GM03348 (cell line): ENCODE results near the gene ABO.
"Not testable (repeated sequence)": the region's sequence is repeated elsewhere in the genome, so short reads cannot be mapped to it uniquely, and the experiment has no call there.

Source experiments
- DNase-seq: peaks from one replicate; pipeline ENCODE4 v3.0.0; 2012; ENCODE audit warnings: low spot score

Gene ABO

GRCh38 chr9:133275105-133276000 is at the start of gene ABO:
Gene ABO (minus strand): TSS chr9:133275201.
- DNase-seq: no peak

DNA sequence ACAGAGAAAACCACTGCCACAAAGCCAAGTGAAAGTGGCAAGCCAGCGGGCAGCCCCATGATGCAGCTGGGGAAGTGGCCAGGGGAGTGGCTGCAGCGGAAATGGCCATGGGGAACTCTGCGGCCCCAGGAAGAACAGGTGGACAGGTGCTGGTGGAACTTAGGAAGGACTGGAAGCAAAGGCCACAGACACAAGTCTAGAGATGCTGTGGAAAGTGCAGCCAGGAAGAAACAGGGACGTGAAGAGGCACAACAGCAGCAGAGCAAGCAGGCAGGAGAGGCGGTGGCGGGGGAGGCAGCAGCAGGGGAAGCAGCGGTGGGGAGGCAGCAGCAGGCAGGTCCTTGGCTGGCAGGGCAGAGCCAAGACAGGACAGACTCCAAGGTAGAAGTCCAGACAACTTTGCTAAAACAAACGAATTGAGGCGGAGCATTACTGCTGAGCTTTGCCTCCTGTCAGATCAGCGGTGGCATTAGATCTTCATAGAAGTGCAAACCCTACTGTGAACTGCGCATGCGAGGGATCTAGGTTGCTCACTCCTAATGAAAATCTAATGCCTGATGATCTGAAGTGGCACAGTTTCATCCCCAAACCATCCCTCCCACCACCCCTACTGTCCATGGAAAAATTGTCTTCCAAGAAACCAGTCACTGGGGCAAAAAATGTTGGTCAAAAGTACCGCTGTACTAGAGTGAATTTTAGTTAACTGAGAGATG is 49.1 kb upstream of the ABO start:
- DNase-seq: no peak

DNA sequence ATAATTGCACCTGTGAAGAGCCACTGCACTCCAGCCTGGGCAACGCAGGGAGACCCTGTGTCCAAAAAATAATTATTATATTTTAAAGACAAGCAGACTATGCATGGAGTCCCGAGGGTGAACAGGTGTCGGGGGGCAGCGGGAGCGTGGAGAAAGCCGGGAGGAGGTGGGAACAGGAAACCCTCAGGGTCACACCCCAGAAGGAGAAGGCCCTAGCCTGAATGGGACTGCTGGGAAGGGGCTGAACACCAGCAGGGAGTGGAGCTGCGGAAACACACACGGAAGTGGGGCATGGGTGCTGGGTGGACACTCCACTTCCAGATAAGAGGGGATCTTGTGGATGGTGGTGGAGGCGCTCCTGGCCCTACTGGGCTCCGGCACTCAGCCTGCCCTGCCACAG is 48.2 kb upstream of the ABO start:
- no peak for DNase-seq

DNA sequence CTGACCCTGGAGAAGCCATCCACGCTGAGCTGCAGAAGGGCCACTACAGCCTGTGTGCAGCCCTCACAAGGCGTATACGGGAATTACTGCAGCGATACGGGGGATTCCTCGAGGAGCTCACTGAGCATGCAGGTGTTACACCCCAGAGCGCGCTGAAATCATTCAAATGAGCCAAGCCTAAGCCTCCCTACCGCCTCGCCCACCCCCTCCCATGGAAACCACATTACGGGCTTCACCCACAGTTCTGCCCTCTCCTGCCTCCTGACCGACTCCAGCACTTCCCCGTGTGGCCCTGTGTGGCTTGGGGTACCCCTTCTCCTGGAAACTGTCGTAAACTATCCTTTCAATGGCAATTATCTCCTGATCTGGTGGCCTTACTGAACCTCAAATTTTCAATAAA is 47.7 kb upstream of the ABO start:
- DNase-seq: no peak

DNA sequence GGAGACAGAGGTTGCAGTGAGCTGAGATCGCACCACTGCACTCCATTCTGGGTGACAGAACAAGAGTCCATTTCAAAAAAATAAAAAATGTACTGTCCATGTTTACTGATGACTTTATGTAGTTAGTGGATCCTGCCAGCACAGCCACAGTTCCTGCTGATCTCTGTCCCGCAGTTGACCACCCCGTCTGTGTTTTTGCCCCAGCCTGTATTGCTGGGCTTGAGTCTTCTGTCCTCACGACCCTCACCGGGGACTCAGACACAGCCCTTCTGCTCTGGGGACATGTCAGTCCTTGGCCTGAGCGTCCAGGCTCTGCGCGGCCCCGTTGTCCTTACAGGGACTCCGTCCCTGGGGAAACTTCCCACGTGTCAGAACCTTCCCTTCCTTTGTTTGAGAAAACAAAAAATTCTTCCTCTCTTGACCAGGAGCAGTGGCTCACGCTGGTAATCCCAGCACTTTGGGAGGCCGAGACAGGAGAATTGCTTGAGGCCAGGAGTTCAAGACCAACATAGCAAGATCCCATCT is 46.5 kb upstream of the ABO start:
- no peak for DNase-seq

DNA sequence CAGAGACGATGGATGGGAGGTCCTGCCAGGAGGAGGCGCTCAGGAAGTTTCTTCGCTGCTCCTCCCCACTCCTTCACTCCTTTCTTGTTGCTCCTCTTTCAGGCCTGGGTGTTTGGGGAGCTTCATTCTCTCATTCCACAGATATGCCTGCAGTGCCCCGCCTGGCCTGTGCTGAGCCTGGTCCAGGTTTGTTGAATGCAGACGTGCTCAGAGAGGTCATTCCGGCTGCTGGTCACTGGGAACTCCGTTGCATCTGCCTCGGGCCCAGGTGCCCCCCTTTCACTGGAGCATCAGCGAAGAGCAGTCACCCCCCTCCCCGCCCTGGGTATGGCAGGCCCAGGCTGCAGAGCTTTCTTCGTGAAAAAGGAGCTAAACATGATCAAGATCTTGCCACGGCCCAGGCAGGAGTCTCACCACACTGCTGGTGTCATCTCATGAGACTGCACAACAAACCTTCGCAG is 45.5 kb upstream of the ABO start:
- no peak for DNase-seq

DNA sequence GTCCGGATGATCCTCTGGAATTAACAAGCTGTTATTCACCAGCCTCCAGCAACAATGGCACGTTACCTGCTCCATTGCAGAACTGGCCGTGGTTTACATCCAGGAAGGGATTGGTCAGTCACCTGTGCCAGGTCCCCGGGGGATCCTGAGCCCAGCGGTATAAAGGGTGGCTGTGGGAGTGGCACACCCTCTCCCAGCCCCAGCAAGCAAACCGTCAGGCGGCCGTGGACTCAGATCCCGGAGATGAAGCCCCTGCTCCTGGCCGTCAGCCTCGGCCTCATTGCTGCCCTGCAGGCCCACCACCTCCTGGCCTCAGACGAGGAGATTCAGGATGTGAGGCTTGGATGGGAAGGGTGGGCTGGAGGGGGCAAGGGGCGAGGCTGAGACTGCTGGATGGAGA is 42.5 kb upstream of the ABO start:
- DNase-seq: not testable (repeated sequence)

DNA sequence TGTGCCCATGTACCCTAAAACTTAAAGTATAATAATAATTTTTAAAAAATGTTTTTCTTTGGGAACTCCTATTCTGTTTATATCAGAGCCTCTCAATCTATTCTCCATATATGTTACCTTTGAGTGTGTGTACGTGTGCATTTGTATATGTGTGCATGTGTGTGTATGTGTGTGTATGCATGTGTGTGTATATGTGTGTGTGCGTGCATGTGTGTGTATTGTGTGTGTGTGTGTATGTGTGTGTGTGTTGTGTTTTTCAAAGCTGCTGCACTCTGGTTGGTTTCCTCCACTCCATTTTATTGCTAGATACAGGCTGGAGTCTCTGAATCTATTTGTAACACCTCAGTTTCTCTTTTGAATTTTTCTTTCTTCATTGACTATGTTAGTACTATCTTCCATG is 41.0 kb upstream of the ABO start:
- no peak for DNase-seq

DNA sequence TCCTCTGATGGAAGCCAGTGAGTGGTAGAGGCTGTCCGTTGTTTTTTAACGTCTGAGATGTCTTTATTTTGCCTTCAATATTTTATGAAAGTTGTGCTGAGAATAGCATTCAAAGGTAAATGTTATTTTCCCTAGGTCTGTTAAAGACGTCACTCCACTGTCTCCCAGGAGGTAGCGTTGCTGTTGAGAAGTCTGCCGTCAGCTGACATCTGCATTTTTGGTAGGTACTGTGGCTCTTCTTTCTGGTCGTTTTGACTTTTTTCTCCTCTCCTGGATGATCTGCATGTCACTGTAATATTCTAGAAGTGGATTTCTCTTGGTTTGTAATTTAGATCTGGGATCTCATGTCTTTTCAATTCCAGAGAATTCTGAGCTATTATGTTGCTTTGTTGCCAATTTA is 34.6 kb upstream of the ABO start:
- no peak for DNase-seq

DNA sequence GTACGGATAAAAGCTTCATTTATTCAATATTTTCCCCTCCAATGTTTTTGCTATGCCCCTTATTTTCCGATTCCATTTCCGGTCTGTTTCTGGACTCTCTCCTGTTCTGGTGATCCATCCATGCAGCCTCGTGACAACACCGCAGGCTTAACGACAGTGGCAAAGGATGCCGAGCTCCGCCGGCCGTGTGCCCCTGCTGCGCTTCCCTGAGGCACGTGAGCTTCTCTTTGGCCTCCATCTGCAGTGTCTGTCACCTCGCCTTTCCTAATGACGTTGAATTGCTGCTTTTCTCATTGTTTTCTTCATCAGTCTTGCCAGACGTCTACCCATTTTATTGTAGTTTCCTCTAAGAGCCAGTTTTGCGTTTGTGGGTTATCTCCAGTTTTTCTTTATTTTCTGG is 32.3 kb upstream of the ABO start:
- DNase-seq: no peak

DNA sequence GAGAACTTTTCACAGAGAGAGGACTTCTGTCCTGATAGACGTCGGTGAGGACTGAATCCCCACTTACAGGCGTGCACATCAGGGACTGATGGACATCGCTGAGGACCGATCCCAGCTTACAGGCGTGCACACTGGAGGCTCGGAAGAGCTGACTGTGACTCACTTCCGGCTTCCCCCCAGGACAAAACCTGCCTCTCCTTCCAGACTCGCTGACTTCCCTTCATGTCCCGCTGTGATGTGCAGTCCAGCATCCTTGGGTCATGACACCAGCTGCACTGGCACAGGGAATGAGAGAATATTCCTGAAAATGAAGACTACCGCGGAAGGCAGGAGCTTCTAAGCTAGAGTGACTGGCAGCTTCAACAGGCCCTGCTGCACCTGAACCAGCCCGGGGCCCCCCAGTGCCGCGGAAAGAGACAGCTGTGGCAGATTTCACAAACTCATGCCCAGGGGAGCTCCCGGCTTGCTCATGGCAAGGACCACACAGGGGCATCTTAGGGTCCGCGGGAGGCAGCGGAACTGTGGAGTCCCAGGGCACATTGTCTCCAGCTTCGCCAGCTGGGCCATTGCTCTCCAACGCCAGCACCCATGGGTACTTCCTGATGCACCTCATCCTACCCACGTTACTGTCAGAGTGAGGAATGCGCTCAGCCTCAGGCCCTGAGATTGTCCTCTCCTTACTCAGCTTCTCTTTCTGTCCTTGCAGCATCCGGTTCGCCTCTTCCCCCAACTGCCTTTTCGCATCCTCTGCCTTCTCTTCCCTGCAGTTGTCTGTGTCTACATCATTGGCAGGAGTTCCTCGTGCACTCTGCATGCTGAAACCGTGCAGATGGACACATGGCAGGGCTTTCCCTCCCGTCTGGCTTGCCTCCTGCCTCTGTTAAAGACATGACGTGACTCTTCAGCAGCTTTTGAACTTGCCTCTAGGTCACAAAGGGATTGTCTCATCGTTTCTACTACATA is 31.5 kb upstream of the ABO start:
- no peak for DNase-seq

GRCh38 chr9:133305731-133306130 is 30.7 kb upstream of the ABO start:
- DNase-seq: no peak

GRCh38 chr9:133304477-133305377 is 29.7 kb upstream of the ABO start:
- no peak for DNase-seq

- no peak for DNase-seq
These were observed 29.1 kb upstream of the ABO start for GRCh38 chr9:133304158-133304470.

DNA sequence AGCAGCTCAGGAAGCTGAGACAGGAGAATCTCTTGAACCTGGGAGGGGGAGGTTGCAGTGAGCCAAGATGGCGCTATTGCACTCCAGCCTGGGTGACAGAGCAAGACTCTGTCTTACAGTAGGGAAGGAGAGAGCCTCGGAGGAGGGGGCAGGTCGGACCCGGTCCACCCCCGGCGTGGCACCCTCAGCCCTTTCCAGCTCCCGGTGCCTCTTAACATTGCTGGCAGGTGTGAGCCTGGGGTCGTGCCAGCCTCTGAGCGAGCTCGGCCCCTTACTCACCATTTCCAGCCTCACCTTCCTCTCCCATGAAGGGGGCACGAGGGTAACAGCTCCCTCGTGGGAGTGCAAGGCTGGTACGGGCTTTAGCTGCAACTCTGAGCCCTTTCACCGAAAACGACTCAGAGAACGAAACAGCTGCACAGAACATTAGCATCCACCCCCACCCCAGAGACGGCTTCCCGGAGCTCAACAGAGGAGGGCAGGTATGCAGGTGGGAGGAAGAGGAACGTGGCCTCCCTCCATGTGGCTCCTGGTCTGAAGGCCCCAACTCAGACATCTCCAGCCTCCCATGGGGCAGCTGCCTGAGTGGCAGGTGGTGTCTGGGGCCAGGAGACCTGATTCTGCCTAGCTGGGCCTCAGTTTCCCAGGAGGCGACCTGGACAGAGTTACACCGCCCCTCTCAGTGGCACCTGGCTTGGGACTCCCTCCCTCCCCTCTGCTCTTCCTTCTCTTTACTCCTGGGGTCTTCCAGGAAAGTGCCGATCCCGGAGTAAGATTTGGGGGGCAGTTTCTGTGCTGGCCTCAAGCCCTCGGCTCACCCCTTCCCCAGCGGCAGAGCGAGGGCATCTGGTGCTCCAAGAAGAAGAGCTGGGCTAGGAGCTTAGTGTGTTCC is 28.5 kb upstream of the ABO start:
- DNase-seq: no peak

DNA sequence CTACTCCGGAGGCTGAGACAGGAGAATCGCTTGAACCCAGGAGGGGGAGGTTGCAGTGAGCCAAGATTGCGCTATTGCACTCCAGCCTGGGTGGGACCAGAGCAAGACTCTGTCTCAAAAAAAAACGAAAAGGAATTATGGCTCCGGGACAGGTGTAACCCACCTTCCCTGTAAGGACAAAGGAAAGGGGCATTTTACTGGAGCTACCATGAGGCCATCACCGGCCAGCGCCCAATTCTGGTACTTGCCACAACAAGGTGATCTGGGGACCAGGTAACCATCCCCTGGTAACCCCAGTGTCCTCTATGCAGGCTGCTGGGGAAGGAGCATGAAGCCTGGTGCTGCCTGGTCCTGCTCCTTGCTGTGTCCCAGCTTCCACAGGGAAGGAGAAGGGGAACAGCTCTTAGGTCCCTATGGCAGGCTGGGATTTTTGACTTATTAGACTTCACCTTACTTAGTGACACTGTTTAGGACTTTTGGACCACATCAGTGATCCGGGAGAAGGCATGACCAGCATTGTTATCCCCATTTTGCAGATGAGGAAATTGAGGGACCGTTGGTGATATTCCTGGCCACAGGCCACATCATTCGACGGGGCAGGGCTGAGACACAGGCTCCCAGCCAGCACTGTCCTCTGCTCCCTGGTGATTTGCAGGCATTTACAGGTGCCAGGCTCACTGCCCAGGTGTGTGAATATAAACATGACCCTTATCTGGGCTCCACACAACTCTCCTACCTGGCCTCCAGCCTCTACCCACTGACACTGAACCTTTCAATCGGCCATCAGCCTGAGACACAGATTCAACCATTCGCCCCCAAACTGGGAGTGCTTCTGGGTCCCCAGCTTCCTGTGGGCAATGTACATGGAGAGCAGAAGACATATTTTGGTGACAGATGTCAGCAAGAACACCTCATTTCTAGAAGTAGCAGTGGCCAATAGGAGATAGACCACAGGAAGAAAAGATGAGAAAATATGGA is 26.5 kb upstream of the ABO start:
- DNase-seq: no peak

DNA sequence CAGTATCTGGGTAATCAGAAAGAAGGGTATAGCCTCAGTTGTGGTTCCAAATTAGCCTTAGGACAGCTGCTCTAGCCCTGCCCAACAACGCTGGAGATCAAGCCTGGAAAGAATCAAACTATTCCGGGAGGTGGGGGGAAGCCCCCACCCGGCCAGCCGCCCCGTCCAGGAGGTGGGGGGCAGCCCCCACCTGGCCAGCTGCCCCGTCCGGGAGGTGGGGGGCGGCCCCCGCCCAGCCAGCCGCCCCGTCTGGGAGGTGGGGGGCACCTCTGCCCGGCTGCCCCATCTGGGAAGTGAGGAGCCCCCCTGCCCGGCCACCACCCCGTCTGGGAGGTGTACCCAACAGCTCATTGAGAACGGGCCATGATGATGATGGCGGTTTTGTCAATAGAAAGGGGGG is 25.0 kb upstream of the ABO start:
- not testable (repeated sequence) for DNase-seq

- no peak for DNase-seq
These were observed 19.3 kb upstream of the ABO start for GRCh38 chr9:133294257-133294656.
